K562 (cell line): ENCODE data around the gene CYP2R1. TPM values are rescaled to one million over a fixed set of nuclear protein-coding genes. Genes with fewer than 3 reads are reported as not detected.

Experiments used
- EZH2 ChIP-seq: IDR thresholded peaks from 2 replicates; pipeline ENCODE4 v1.6.1; 2012; ENCODE audit warnings: low read depth, mild to moderate bottlenecking, inconsistent platforms, low read length, borderline replicate concordance
- MEIS2 ChIP-seq: fragments of 450-650 bp; IDR thresholded peaks from 2 replicates; pipeline ENCODE4 v1.6.1; 2014; ENCODE audit warnings: mild to moderate bottlenecking; ENCODE audit not compliant: partially characterized antibody
- RBFOX2 ChIP-seq: fragments of 200-400 bp; formaldehyde crosslinking; IDR thresholded peaks from 2 replicates; pipeline ENCODE4 v1.6.1; 2017; ENCODE audit warnings: low read depth, mild to moderate bottlenecking, low read length, moderate library complexity
- RNF2 ChIP-seq: sonication (generic); IDR thresholded peaks from 2 replicates; pipeline ENCODE4 v1.6.1; 2016
- RUNX1 ChIP-seq: sonication (generic); IDR thresholded peaks from 2 replicates; pipeline ENCODE4 v1.6.1; 2016; ENCODE audit warnings: antibody characterized with exemption, low read depth
- STAG1 ChIP-seq: sonication (generic); formaldehyde crosslinking; IDR thresholded peaks from 2 replicates; pipeline ENCODE4 v1.5.0; 2020; ENCODE audit warnings: missing genetic modification reagents, borderline replicate concordance
- ZBTB7A ChIP-seq: IDR thresholded peaks from 2 replicates; pipeline ENCODE4 v1.6.1; 2011; ENCODE audit warnings: low read depth, mild to moderate bottlenecking, low read length, moderate library complexity, borderline replicate concordance; ENCODE audit not compliant: control insufficient read depth
- ZNF449 ChIP-seq: fragments of 250-450 bp; sonication (Bioruptor Pico); IDR thresholded peaks from 2 replicates; pipeline ENCODE4 v1.8.0; 2022; ENCODE audit warnings: moderate library complexity, mild to moderate bottlenecking, inconsistent platforms
- ZNF699 ChIP-seq: fragments of 250-450 bp; sonication (Bioruptor Pico); IDR thresholded peaks from 2 replicates; pipeline ENCODE4 v1.8.0; 2021; ENCODE audit warnings: mild to moderate bottlenecking, moderate library complexity; ENCODE audit not compliant: insufficient replicate concordance
- polyA plus RNA-seq, 8 experiments: library from polyadenylated mRNA; depleted of rRNA in 4 of 8; stranded (reverse) in 5 of 8; unstranded in 3 of 8; fragments of >200 nt; fragmentation: Nextera tagmentation in 2 of 8; fragmentation: Illumina TruSeq in 1 of 8; extraction: Ambion mirVana in 2 of 8; extraction: Trizol in 1 of 8; gene quantifications; 2 replicates each; pipeline versions ENCODE4 v1.2.1 to v1.2.3, GENCODE V29; 2011 to 2014; ENCODE audit warnings: inconsistent platforms in 1 of 8, missing spikeins in 1 of 8
- total RNA-seq, 7 experiments: library from RNA; depleted of rRNA in 6 of 7; stranded (reverse); fragments of >200 nt in 6 of 7; fragmentation: Illumina TruSeq in 2 of 7; extraction: Trizol in 2 of 7; gene quantifications; 2 replicates each; pipeline versions ENCODE4 v1.2.1 to v1.2.3, GENCODE V29; 2011 to 2021; ENCODE audit warnings: low replicate concordance in 1 of 7
- TF ChIP-seq, protein P1 (sequence below): fragments of 450-650 bp; IDR thresholded peaks from 2 replicates; pipeline ENCODE4 v1.6.1; 2016; ENCODE audit warnings: mild to moderate bottlenecking, moderate library complexity
- TF ChIP-seq, protein P2 (sequence below): fragments of 250-450 bp; sonication (Bioruptor Pico); IDR thresholded peaks from 2 replicates; pipeline ENCODE4 v1.8.0; 2021; ENCODE audit warnings: borderline replicate concordance, mild to moderate bottlenecking, moderate library complexity; ENCODE audit not compliant: poor library complexity, severe bottlenecking
- TF ChIP-seq, protein P3 (sequence below), 2 experiments: fragments of 450-650 bp in 1 of 2; sonication (generic) in 1 of 2; formaldehyde crosslinking in 1 of 2; IDR thresholded peaks in 1 of 2; conservative IDR thresholded peaks in 1 of 2; 2 replicates each; pipeline versions ENCODE4 v1.6.1 to v1.8.1; 2016 to 2023; ENCODE audit warnings: mild to moderate bottlenecking in 2 of 2, moderate library complexity in 2 of 2, inconsistent platforms in 1 of 2, missing genetic modification reagents in 1 of 2

The CYP2R1 gene
- total and polyA plus RNA-seq, 9 of the 15 experiments (the other 6 are each of a cell fraction or from before 2014, with no cell fraction given) = 19.4 to 40.5 (median 29.4) TPM

DNA sequence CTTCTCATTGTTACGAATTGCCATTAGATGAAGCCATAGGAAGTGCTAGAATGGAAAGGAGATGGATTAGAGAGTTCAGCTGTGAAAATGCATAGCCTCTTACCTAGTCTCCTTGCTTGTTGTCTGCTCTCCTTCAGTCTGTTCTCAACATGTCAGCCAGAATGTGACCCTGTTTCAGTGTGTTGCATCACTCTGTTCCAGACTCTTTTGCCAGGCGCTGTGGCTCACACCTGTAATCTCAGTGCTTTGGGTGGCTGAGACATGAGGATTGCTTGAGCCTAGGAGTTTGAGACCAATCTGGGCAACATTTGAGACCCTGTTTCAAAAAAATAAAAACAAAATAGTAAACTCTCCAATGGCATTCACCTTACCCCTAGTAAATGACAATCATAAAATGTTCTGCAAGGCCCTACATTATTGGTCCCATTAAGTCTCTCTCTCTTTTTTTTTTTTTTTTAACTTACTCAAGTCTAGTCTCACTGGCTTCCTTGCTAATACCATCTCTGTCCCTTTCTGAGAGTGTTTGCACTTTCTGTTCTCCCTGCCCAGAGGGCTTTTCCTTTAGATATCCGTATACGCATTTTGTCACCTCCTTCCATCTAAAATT lies 39.4 kb downstream of the CYP2R1 start (continued):
- peak; percentile 39; the same call in 1 of the 2 replicates for TF ChIP-seq RBFOX2
- TF ChIP-seq STAG1 (CRISPR knock-in tag) = no peak
- TF ChIP-seq EZH2 = no peak
- TF ChIP-seq ZNF699 = no peak
- peak; percentile 42; the same call in 1 of the 2 replicates for TF ChIP-seq RNF2
- TF ChIP-seq ZNF449 (CRISPR knock-in tag) = no peak
- TF ChIP-seq, protein P1, sequence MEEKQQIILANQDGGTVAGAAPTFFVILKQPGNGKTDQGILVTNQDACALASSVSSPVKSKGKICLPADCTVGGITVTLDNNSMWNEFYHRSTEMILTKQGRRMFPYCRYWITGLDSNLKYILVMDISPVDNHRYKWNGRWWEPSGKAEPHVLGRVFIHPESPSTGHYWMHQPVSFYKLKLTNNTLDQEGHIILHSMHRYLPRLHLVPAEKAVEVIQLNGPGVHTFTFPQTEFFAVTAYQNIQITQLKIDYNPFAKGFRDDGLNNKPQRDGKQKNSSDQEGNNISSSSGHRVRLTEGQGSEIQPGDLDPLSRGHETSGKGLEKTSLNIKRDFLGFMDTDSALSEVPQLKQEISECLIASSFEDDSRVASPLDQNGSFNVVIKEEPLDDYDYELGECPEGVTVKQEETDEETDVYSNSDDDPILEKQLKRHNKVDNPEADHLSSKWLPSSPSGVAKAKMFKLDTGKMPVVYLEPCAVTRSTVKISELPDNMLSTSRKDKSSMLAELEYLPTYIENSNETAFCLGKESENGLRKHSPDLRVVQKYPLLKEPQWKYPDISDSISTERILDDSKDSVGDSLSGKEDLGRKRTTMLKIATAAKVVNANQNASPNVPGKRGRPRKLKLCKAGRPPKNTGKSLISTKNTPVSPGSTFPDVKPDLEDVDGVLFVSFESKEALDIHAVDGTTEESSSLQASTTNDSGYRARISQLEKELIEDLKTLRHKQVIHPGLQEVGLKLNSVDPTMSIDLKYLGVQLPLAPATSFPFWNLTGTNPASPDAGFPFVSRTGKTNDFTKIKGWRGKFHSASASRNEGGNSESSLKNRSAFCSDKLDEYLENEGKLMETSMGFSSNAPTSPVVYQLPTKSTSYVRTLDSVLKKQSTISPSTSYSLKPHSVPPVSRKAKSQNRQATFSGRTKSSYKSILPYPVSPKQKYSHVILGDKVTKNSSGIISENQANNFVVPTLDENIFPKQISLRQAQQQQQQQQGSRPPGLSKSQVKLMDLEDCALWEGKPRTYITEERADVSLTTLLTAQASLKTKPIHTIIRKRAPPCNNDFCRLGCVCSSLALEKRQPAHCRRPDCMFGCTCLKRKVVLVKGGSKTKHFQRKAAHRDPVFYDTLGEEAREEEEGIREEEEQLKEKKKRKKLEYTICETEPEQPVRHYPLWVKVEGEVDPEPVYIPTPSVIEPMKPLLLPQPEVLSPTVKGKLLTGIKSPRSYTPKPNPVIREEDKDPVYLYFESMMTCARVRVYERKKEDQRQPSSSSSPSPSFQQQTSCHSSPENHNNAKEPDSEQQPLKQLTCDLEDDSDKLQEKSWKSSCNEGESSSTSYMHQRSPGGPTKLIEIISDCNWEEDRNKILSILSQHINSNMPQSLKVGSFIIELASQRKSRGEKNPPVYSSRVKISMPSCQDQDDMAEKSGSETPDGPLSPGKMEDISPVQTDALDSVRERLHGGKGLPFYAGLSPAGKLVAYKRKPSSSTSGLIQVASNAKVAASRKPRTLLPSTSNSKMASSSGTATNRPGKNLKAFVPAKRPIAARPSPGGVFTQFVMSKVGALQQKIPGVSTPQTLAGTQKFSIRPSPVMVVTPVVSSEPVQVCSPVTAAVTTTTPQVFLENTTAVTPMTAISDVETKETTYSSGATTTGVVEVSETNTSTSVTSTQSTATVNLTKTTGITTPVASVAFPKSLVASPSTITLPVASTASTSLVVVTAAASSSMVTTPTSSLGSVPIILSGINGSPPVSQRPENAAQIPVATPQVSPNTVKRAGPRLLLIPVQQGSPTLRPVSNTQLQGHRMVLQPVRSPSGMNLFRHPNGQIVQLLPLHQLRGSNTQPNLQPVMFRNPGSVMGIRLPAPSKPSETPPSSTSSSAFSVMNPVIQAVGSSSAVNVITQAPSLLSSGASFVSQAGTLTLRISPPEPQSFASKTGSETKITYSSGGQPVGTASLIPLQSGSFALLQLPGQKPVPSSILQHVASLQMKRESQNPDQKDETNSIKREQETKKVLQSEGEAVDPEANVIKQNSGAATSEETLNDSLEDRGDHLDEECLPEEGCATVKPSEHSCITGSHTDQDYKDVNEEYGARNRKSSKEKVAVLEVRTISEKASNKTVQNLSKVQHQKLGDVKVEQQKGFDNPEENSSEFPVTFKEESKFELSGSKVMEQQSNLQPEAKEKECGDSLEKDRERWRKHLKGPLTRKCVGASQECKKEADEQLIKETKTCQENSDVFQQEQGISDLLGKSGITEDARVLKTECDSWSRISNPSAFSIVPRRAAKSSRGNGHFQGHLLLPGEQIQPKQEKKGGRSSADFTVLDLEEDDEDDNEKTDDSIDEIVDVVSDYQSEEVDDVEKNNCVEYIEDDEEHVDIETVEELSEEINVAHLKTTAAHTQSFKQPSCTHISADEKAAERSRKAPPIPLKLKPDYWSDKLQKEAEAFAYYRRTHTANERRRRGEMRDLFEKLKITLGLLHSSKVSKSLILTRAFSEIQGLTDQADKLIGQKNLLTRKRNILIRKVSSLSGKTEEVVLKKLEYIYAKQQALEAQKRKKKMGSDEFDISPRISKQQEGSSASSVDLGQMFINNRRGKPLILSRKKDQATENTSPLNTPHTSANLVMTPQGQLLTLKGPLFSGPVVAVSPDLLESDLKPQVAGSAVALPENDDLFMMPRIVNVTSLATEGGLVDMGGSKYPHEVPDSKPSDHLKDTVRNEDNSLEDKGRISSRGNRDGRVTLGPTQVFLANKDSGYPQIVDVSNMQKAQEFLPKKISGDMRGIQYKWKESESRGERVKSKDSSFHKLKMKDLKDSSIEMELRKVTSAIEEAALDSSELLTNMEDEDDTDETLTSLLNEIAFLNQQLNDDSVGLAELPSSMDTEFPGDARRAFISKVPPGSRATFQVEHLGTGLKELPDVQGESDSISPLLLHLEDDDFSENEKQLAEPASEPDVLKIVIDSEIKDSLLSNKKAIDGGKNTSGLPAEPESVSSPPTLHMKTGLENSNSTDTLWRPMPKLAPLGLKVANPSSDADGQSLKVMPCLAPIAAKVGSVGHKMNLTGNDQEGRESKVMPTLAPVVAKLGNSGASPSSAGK = peak; percentile 87
- TF ChIP-seq ZBTB7A = no peak
- TF ChIP-seq MEIS2 = peak; percentile 39
- TF ChIP-seq, protein P2, sequence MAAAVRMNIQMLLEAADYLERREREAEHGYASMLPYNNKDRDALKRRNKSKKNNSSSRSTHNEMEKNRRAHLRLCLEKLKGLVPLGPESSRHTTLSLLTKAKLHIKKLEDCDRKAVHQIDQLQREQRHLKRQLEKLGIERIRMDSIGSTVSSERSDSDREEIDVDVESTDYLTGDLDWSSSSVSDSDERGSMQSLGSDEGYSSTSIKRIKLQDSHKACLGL (CRISPR knock-in tag) = peak; percentile 47
- TF ChIP-seq, protein P3, sequence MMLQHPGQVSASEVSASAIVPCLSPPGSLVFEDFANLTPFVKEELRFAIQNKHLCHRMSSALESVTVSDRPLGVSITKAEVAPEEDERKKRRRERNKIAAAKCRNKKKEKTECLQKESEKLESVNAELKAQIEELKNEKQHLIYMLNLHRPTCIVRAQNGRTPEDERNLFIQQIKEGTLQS (IDR thresholded peaks at IDR 0.05) = peak; percentile 95
- TF ChIP-seq, protein P3 (CRISPR knock-in tag; conservative IDR thresholded peaks at IDR 0.05) = no peak
- no peak for TF ChIP-seq RUNX1
